NCI-H774 (cell line): ENCODE data around the gene CMC1.
"Not testable (repeated sequence)": the region's sequence is repeated elsewhere in the genome, so short reads cannot be mapped to it uniquely, and the experiment has no call there.

Experiments
- DNase-seq: peaks from one replicate; lab custom pipeline; 2025; lab: John Stamatoyannopoulos, UW

The CMC1 gene

GRCh38 chr3:28244491-28244890 is 3.1 kb downstream of the CMC1 start:
- no peak for DNase-seq

- no peak for DNase-seq
These were observed 5.9 kb downstream of the CMC1 start for GRCh38 chr3:28247286-28247685.

GRCh38 chr3:28250999-28251398 is 9.6 kb downstream of the CMC1 start:
- no peak for DNase-seq

- no peak for DNase-seq
These were observed 10.6 kb downstream of the CMC1 start for GRCh38 chr3:28252001-28252431.

- DNase-seq, result no peak
These were observed 11.8 kb downstream of the CMC1 start for GRCh38 chr3:28253040-28253715.

- DNase-seq, result no peak
These were observed 20.6 kb downstream of the CMC1 start for GRCh38 chr3:28262001-28262400.

- no peak for DNase-seq
These were observed 24.2 kb downstream of the CMC1 start for GRCh38 chr3:28265641-28266040.

- no peak for DNase-seq
These were observed 26.8 kb downstream of the CMC1 start for GRCh38 chr3:28267984-28268849.

GRCh38 chr3:28268989-28269388 is 27.6 kb downstream of the CMC1 start:
- DNase-seq, result no peak

GRCh38 chr3:28269884-28270283 is 28.5 kb downstream of the CMC1 start:
- not testable (repeated sequence) for DNase-seq

GRCh38 chr3:28273837-28274236 is 32.4 kb downstream of the CMC1 start:
- no peak for DNase-seq

- DNase-seq, result no peak
These were observed 37.5 kb downstream of the CMC1 start for GRCh38 chr3:28278918-28279317.

- DNase-seq, result no peak
These were observed 38.4 kb downstream of the CMC1 start for GRCh38 chr3:28279770-28280169.

GRCh38 chr3:28280781-28281180 is 39.4 kb downstream of the CMC1 start:
- DNase-seq, result no peak

GRCh38 chr3:28286595-28286994 is 45.2 kb downstream of the CMC1 start:
- no peak for DNase-seq

- DNase-seq, result no peak
These were observed 45.6 kb downstream of the CMC1 start for GRCh38 chr3:28287046-28287445.

- no peak for DNase-seq
These were observed 49.5 kb downstream of the CMC1 start for GRCh38 chr3:28290863-28291300.

- DNase-seq, result no peak
These were observed 50.2 kb downstream of the CMC1 start for GRCh38 chr3:28291577-28291976.

- no peak for DNase-seq
These were observed 51.2 kb downstream of the CMC1 start for GRCh38 chr3:28292622-28293021.

- DNase-seq, result no peak
These were observed 53.4 kb downstream of the CMC1 start for GRCh38 chr3:28294667-28295413.

GRCh38 chr3:28295898-28296490 is 54.6 kb downstream of the CMC1 start:
- no peak for DNase-seq

GRCh38 chr3:28299705-28300104 is 58.3 kb downstream of the CMC1 start:
- no peak for DNase-seq
